ENCODE results near the gene MTNR1A. TPM values are rescaled to one million over a fixed set of nuclear protein-coding genes. Genes with fewer than 3 reads are reported as not detected.

Gene MTNR1A
- total and polyA plus RNA-seq, 2 of the 4 experiments (the other 2 are of a cell fraction): not detected

- no peak overlapping the region for H4K91ac ChIP-seq (ENCODE audit: insufficient read depth, low read depth, low read length)
- 100% methylated on average over 6 of the region's 20 CpGs; no CpG with 5 or more reads in 1 of the 2 experiments for WGBS, 2 experiments (ENCODE audit: extremely low coverage in 2 of 2, insufficient read length in 1 of 2)
- H3K27me3 ChIP-seq (ENCODE audit: control insufficient read depth, insufficient read depth, low read length): no peaks in the 10 kb centered on the region
- no peak overlapping the region for H4K5ac ChIP-seq (ENCODE audit: low read depth, low read length)
- peaks cover 68% of the 10 kb centered on the region for H4K20me1 ChIP-seq (ENCODE audit: insufficient read depth, low read length)
- H3K36me3 ChIP-seq (ENCODE audit: control insufficient read depth, insufficient read depth, low read length): peaks cover 60% of the 10 kb centered on the region
- H2AK9ac ChIP-seq (replicated peaks; ENCODE audit: low read depth, low read length, poor library complexity): no peak overlapping the region
- no peak overlapping the region for H3K9ac ChIP-seq (ENCODE audit: low read depth, low read length)
- CTCF ChIA-PET: no interaction called here
- H3K23ac ChIP-seq (ENCODE audit: low read depth, low read length): no peak overlapping the region
- no peak overlapping the region for H2BK120ac ChIP-seq (ENCODE audit: low read depth, low read length)
- peaks cover 3% of the 10 kb centered on the region; the same call in 1 of the 2 replicates for H3K4me1 ChIP-seq (ENCODE audit: control insufficient read depth, insufficient read depth, low read length)
- H3K4ac ChIP-seq (ENCODE audit: low read depth, low read length): no peak overlapping the region
- no peak overlapping the region for H2BK15ac ChIP-seq (ENCODE audit: low read depth, low read length)
- H3K4me3 ChIP-seq (ENCODE audit: insufficient read depth, low read depth, low read length): no peak overlapping the region
- peaks cover 39 to 61% of the 10 kb centered on the region in 2 experiments for H3K79me1 ChIP-seq (ENCODE audit: low read depth in 1 of 2, low read length in 2 of 2)
- H2BK5ac ChIP-seq (ENCODE audit: low read depth, low read length, poor library complexity, severe bottlenecking): no peak overlapping the region
- peak overlapping the region; percentile 17; the same call in 1 of the 2 replicates for H3K27ac ChIP-seq (ENCODE audit: insufficient read depth, low read length)
- in situ Hi-C loops (cut with MboI; ENCODE audit: low sequenced_read_pairs): loop anchor here (10.0 kb wide), 1 partner anchor 294 kb away; no protein-coding TSS in a partner anchor
- H2BK20ac ChIP-seq (ENCODE audit: low read depth, low read length): no peak overlapping the region
- TSS peak; percentile 95 for BruUV-seq (replicated peaks)
- intact Hi-C loops (cut with micrococcal nuclease): loop anchor here (5.0 kb wide), 1 partner anchor 101 kb away; no protein-coding TSS in a partner anchor
- POLR2A ChIA-PET (ENCODE audit: unreplicated experiment): no interaction called here
- no peak overlapping the region for H3K56ac ChIP-seq (ENCODE audit: extremely low read depth, insufficient read depth, low read length)
- H3K18ac ChIP-seq (ENCODE audit: low read depth, low read length): no peak overlapping the region
- no peak overlapping the region for H2AK5ac ChIP-seq (ENCODE audit: low read depth, low read length)
- DNase-seq (no peak), ATAC-seq (ENCODE audit: low read depth) (no peak)
- TF ChIP-seq POLR2A (IDR thresholded peaks at IDR 0.05; ENCODE audit: low read depth, low read length) (no peak), MAFK (IDR thresholded peaks at IDR 0.05; ENCODE audit: low read depth, low read length) (no peak), USF2 (IDR thresholded peaks at IDR 0.05; ENCODE audit: low read depth, low read length) (no peak), CHD1 (IDR thresholded peaks at IDR 0.05; ENCODE audit: low read depth, low read length) (no peak), ELK1 (IDR thresholded peaks at IDR 0.05; ENCODE audit: borderline replicate concordance, low read depth, low read length) (no peak), MAZ (IDR thresholded peaks at IDR 0.05; ENCODE audit: borderline replicate concordance, low read depth, low read length) (no peak), RCOR1 (IDR thresholded peaks at IDR 0.05; ENCODE audit: insufficient replicate concordance, low read length) (no peak), RAD21 (IDR thresholded peaks at IDR 0.05; ENCODE audit: low read length) (no peak), MXI1 (IDR thresholded peaks at IDR 0.05; ENCODE audit: borderline replicate concordance, low read depth, low read length) (no peak), RFX5 (IDR thresholded peaks at IDR 0.05; ENCODE audit: low read depth, low read length) (no peak), FOS (IDR thresholded peaks at IDR 0.05; ENCODE audit: low read depth, low read length) (no peak), NFE2L2 (IDR thresholded peaks at IDR 0.05; ENCODE audit: low read depth, low read length) (no peak), SMC3 (IDR thresholded peaks at IDR 0.05; ENCODE audit: low read depth, low read length) (no peak), CEBPB (IDR thresholded peaks at IDR 0.05; ENCODE audit: low read depth, low read length) (no peak), BHLHE40 (IDR thresholded peaks at IDR 0.05; ENCODE audit: low read depth, low read length) (no peak)
- TF ChIP-seq, protein P1, sequence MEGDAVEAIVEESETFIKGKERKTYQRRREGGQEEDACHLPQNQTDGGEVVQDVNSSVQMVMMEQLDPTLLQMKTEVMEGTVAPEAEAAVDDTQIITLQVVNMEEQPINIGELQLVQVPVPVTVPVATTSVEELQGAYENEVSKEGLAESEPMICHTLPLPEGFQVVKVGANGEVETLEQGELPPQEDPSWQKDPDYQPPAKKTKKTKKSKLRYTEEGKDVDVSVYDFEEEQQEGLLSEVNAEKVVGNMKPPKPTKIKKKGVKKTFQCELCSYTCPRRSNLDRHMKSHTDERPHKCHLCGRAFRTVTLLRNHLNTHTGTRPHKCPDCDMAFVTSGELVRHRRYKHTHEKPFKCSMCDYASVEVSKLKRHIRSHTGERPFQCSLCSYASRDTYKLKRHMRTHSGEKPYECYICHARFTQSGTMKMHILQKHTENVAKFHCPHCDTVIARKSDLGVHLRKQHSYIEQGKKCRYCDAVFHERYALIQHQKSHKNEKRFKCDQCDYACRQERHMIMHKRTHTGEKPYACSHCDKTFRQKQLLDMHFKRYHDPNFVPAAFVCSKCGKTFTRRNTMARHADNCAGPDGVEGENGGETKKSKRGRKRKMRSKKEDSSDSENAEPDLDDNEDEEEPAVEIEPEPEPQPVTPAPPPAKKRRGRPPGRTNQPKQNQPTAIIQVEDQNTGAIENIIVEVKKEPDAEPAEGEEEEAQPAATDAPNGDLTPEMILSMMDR (conservative IDR thresholded peaks at IDR 0.05; ENCODE audit: low read depth, low read length): no peak
- dilution Hi-C loops (cut with HindIII; ENCODE audit: low sequenced_read_pairs, unreplicated experiment): no loop called here
- no peak overlapping the region for H3K14ac ChIP-seq (replicated peaks; ENCODE audit: low read depth, low read length)
- no peak overlapping the region for H2AFZ ChIP-seq (replicated peaks; ENCODE audit: low read length, poor library complexity)
- no peak overlapping the region for H3K4me2 ChIP-seq (ENCODE audit: low read depth, low read length)
- no peak overlapping the region for H4K8ac ChIP-seq (ENCODE audit: low read depth in 2 of 2, low read length in 2 of 2)
- peaks cover 9% of the 10 kb centered on the region; the same call in 1 of the 2 replicates for H3K9me1 ChIP-seq (ENCODE audit: insufficient read depth, low read length)
- H3K9me3 ChIP-seq (ENCODE audit: control insufficient read depth, insufficient read depth, low read length): no peaks in the 10 kb centered on the region
Observed at GRCh38 chr4:186588503-186588902, 33.1 kb upstream of the MTNR1A start.

All from IMR-90 (cell line).